ENCODE measurements around the gene RNASEH2A. TPM values are rescaled to one million over a fixed set of nuclear protein-coding genes. Genes with fewer than 3 reads are reported as not detected.

RNASEH2A gene
- total RNA-seq, 1 donor from 2014 or later, result 37.4 TPM

GRCh38 chr19:12786141-12786870, 20.1 kb upstream of the RNASEH2A start:
- TF ChIP-seq CTCF (IDR thresholded peaks at IDR 0.05; ENCODE audit: unreplicated experiment), result no peak
- DNase-seq (ENCODE audit: low spot score, unreplicated experiment), result no peak
- Mint-ChIP-seq H3K9me3 (ENCODE audit: low read depth) (no peaks in the 10 kb centered on the region), H3K4me3 (ENCODE audit: low read depth) (no peak overlapping the region), H3K4me1 (ENCODE audit: low read depth) (peaks cover 16% of the 10 kb centered on the region), H3K27ac (no peak overlapping the region), H3K27me3 (peaks cover 15% of the 10 kb centered on the region), H3K36me3 (ENCODE audit: insufficient read depth) (no peaks in the 10 kb centered on the region)

- no peak for DNase-seq (ENCODE audit: low spot score, unreplicated experiment)
- Mint-ChIP-seq H3K9me3 (ENCODE audit: low read depth) (no peaks in the 10 kb centered on the region), H3K27ac (no peak overlapping the region), H3K36me3 (ENCODE audit: insufficient read depth) (no peaks in the 10 kb centered on the region), H3K4me1 (ENCODE audit: low read depth) (peaks cover 18% of the 10 kb centered on the region), H3K4me3 (ENCODE audit: low read depth) (no peak overlapping the region), H3K27me3 (peaks cover 15% of the 10 kb centered on the region)
- no peak for TF ChIP-seq CTCF (IDR thresholded peaks at IDR 0.05; ENCODE audit: unreplicated experiment)
These were observed 19.4 kb upstream of the RNASEH2A start for GRCh38 chr19:12786952-12787351.

GRCh38 chr19:12787458-12787857, 18.9 kb upstream of the RNASEH2A start:
- H3K36me3 Mint-ChIP-seq (ENCODE audit: insufficient read depth), result no peaks in the 10 kb centered on the region

GRCh38 chr19:12788042-12788681, 18.2 kb upstream of the RNASEH2A start:
- H3K4me1 Mint-ChIP-seq (ENCODE audit: low read depth), result peaks cover 18% of the 10 kb centered on the region
- peak overlapping the region; percentile 59 for H3K27ac Mint-ChIP-seq
- no peak for DNase-seq (ENCODE audit: low spot score, unreplicated experiment)
- H3K36me3 Mint-ChIP-seq (ENCODE audit: insufficient read depth), result no peaks in the 10 kb centered on the region
- no peak overlapping the region for H3K4me3 Mint-ChIP-seq (ENCODE audit: low read depth)
- TF ChIP-seq CTCF (IDR thresholded peaks at IDR 0.05; ENCODE audit: unreplicated experiment), result no peak
- H3K27me3 Mint-ChIP-seq, result peaks cover 15% of the 10 kb centered on the region
- H3K9me3 Mint-ChIP-seq (ENCODE audit: low read depth), result no peaks in the 10 kb centered on the region

More at GRCh38 chr19:12787458-12787857, 18.9 kb upstream of the RNASEH2A start:
- no peak for DNase-seq (ENCODE audit: low spot score, unreplicated experiment)
- Mint-ChIP-seq H3K9me3 (ENCODE audit: low read depth) (no peaks in the 10 kb centered on the region), H3K4me3 (ENCODE audit: low read depth) (no peak overlapping the region), H3K27me3 (peaks cover 15% of the 10 kb centered on the region), H3K4me1 (ENCODE audit: low read depth) (peaks cover 18% of the 10 kb centered on the region), H3K27ac (no peak overlapping the region)
- TF ChIP-seq CTCF (IDR thresholded peaks at IDR 0.05; ENCODE audit: unreplicated experiment), result no peak

GRCh38 chr19:12788682-12789097, 17.7 kb upstream of the RNASEH2A start:
- no peak for DNase-seq (ENCODE audit: low spot score, unreplicated experiment)

More at GRCh38 chr19:12788682-12789097, 17.7 kb upstream of the RNASEH2A start:
- peaks cover 15% of the 10 kb centered on the region for H3K27me3 Mint-ChIP-seq
- no peak for TF ChIP-seq CTCF (IDR thresholded peaks at IDR 0.05; ENCODE audit: unreplicated experiment)
- H3K36me3 Mint-ChIP-seq (ENCODE audit: insufficient read depth), result no peaks in the 10 kb centered on the region
- H3K4me1 Mint-ChIP-seq (ENCODE audit: low read depth), result peaks cover 16% of the 10 kb centered on the region
- no peak overlapping the region for H3K4me3 Mint-ChIP-seq (ENCODE audit: low read depth)
- H3K27ac Mint-ChIP-seq, result peak overlapping the region; percentile 72
- H3K9me3 Mint-ChIP-seq (ENCODE audit: low read depth), result no peaks in the 10 kb centered on the region

All from progenitor cell of endocrine pancreas (in vitro differentiated cells).